Body of pancreas (tissue), 4 donors: ENCODE results near the gene PLPP1.

Experiments
- CTCF ChIP-seq, 7 experiments: fragments of 450-650 bp in 4 of 7; fragments of 200-600 bp in 3 of 7; sonication (generic) in 3 of 7; IDR thresholded peaks; one replicate each; pipeline ENCODE4 v1.5.1; 2016 to 2019; ENCODE audit warnings: antibody characterized with exemption in 7 of 7
- POLR2A ChIP-seq, 3 donors: fragments of 450-650 bp; IDR thresholded peaks; one replicate each; pipeline ENCODE4 v1.6.1; 2016; ENCODE audit warnings: antibody characterized with exemption in 3 of 3, mild to moderate bottlenecking in 2 of 3

- no peak for TF ChIP-seq CTCF (IDR thresholded peaks at IDR 0.05)
- TF ChIP-seq POLR2A (IDR thresholded peaks at IDR 0.05): no peak
Observed at GRCh38 chr5:55576661-55577060, 41.9 kb upstream of the PLPP1 start.
